ENCODE results near the gene RAP1B.

Gene RAP1B

DNA sequence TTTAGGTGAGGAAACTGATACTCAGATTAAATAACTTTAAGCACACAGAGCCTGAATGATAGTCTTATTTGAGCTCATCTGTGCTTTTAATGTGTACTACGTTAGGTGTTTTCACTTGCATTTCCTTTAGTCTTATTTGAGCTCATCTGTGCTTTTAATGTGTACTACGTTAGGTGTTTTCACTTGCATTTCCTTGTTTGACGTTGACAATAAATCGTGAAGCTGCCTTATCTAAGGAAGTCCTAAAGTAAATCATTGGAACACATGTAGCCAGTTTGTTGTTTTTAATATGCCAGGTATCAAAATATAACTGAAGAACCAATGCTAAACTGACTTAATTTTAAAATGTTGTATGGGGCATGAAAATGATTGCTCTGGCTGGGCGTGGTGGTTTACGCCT lies 2.0 kb downstream of the RAP1B start:
- no peaks in the 10 kb centered on the region for H3K27me3 ChIP-seq (ENCODE audit: control insufficient read depth, insufficient read depth, low read length)
- no peaks in the 10 kb centered on the region for H3K9me3 ChIP-seq (ENCODE audit: control insufficient read depth, low read length)
- H3K4me1 ChIP-seq (ENCODE audit: control insufficient read depth, insufficient read depth, low read length): peaks cover 33% of the 10 kb centered on the region
- H3K36me3 ChIP-seq (ENCODE audit: control insufficient read depth, insufficient read depth, low read length): no peaks in the 10 kb centered on the region
- peak overlapping the region; percentile 79 for H3K4me3 ChIP-seq (ENCODE audit: low read length)
- H3K9ac ChIP-seq (ENCODE audit: low read length): peak overlapping the region; percentile 99

DNA sequence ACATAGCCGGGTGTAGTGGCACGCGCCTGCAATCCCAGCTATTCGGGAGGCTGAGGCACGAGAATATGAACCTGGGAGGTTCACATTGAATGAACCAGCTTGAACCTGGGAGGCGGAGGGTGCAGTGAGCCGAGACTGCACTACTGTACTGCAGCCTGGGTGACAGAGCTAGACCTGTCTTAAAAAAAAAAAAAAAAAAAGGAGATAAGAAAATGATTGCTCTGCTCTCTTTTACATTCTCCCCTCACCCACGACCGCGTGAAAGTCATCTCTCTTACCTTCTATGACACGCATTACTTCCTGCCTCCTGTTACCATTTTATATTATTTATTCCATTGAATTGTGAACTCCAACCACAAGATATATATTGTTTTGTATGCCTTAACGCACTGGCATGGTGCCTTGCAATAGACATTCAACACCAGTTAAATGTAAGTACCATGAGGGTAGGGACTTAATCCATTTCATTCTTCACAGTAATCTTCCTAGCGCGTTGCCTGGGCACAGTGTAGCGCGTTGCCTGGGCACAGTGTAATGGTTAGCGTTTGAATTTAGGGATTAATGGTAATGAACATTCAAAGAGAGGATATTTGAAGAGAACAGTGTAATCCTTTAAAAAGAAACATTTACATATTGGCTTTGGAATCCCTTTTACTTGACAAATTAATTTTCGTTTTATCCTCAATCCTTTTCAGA lies 2.7 kb downstream of the RAP1B start:
- H3K9ac ChIP-seq (ENCODE audit: low read length): no peak overlapping the region
- H3K4me1 ChIP-seq (ENCODE audit: control insufficient read depth, insufficient read depth, low read length): peaks cover 33% of the 10 kb centered on the region
- H3K9me3 ChIP-seq (ENCODE audit: control insufficient read depth, low read length): no peaks in the 10 kb centered on the region
- H3K27me3 ChIP-seq (ENCODE audit: control insufficient read depth, insufficient read depth, low read length): no peaks in the 10 kb centered on the region
- no peak overlapping the region for H3K4me3 ChIP-seq (ENCODE audit: low read length)
- H3K36me3 ChIP-seq (ENCODE audit: control insufficient read depth, insufficient read depth, low read length): no peaks in the 10 kb centered on the region

DNA sequence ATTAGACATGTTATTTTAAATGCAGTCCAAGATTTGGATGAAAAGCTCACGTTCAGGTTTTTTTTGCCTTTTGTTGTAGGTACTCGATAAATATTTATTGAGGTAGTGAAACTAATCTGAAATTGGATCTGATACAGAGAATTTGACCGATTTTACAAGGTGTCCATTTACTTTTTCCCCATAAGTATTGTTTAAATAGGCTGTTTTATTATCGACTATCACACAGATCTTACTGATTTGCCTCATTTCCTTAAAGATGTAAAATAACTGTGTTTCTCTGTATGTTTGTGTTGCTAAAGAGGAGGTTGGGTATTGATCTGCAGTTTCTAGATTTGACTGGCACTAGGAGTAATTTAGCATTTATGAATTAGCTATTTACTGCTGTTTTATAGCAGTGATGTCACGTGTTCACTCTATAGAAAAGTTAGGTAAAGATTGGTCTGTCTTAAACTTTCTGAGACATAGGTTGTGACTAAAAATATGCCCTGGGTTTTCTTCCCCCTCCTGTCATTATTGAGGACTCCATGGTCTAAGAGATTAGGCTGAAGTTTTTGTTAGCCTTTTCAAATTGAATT lies 3.5 kb downstream of the RAP1B start:
- Histone ChIP-seq H3K36me3 (ENCODE audit: control insufficient read depth, insufficient read depth, low read length) (no peaks in the 10 kb centered on the region), H3K27me3 (ENCODE audit: control insufficient read depth, insufficient read depth, low read length) (no peaks in the 10 kb centered on the region), H3K4me3 (ENCODE audit: low read length) (no peak overlapping the region), H3K4me1 (ENCODE audit: control insufficient read depth, insufficient read depth, low read length) (peaks cover 33% of the 10 kb centered on the region), H3K9ac (ENCODE audit: low read length) (no peak overlapping the region), H3K9me3 (ENCODE audit: control insufficient read depth, low read length) (no peaks in the 10 kb centered on the region)

DNA sequence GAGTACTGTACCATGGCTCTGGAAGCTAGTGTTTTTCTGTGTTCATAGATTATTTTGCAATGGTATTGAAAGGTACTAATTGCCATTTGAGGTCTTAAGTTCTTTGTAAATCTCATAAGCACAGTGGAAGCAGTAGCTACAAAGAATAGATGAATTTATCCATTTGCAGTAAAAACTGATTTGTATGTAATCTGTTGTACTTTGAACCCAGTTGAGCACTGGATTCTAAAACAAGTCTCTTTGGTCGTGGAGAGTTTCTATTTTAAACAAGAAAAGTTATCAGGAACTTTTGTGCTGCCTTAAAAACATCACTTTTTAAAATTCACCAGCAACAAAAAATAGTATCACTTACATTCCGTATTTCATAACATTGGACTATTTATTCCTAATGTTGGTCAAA lies 4.1 kb downstream of the RAP1B start:
- H3K36me3 ChIP-seq (ENCODE audit: control insufficient read depth, insufficient read depth, low read length): no peaks in the 10 kb centered on the region
- H3K9me3 ChIP-seq (ENCODE audit: control insufficient read depth, low read length): no peaks in the 10 kb centered on the region
- no peaks in the 10 kb centered on the region for H3K27me3 ChIP-seq (ENCODE audit: control insufficient read depth, insufficient read depth, low read length)
- no peak overlapping the region for H3K9ac ChIP-seq (ENCODE audit: low read length)
- peaks cover 32% of the 10 kb centered on the region for H3K4me1 ChIP-seq (ENCODE audit: control insufficient read depth, insufficient read depth, low read length)
- H3K4me3 ChIP-seq (ENCODE audit: low read length): no peak overlapping the region

DNA sequence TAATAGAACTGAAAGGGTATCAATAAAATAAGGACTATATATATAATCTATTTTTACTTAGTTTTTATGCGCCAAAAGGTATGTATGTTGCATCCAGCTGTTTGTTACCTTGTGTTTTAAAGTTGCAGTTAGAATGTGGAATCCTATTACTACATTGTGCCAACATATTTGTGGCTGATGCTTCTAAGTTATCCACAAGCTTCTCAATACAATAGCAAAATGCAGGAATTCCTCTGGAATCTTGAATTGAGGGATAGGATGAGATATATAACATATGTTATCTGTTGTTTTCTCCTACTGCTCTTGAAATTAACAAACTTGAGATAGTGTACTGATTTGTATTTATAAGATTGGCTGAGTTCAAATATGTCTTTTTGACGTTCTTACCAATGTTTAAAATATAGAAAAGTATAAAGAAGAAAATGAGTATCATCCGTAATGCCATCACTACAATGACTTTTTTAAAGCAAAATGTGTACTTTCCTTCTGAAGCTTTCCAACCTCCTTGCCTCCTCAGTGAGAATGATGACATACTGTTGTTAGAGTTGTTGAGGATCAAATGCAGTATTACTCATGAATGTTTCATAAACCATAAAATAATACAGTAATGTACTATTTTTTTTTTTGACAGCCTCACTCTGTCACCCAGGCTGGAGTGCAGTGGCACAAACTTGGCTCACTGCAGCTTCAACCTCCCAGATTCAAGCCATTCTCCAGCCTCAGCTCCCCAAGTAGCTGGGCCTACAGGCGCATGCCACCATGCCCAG lies 6.6 kb downstream of the RAP1B start:
- Histone ChIP-seq H3K9me3 (ENCODE audit: control insufficient read depth, low read length) (no peaks in the 10 kb centered on the region), H3K4me1 (ENCODE audit: control insufficient read depth, insufficient read depth, low read length) (peaks cover 46% of the 10 kb centered on the region), H3K4me3 (ENCODE audit: low read length) (no peak overlapping the region), H3K36me3 (ENCODE audit: control insufficient read depth, insufficient read depth, low read length) (no peaks in the 10 kb centered on the region), H3K9ac (ENCODE audit: low read length) (no peak overlapping the region), H3K27me3 (ENCODE audit: control insufficient read depth, insufficient read depth, low read length) (no peaks in the 10 kb centered on the region)

DNA sequence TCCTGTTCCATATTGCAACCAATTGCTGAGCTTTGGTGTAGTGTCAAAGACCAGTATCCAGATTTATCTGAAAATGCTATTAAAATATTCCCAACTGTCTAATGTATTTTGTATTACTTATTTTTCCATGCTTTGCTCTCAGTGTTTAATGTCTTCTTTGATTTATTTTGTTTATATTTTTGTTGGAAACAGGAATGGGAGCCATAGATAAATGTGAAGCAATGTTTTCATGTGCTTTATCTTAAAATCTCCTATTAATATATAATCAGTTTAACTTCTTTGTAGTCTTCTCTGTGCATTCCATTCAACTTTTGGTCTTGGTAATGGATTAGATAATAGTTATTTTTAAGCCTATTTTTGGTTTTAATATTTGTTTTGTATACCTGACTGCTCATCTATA lies 8.8 kb downstream of the RAP1B start:
- H3K4me3 ChIP-seq (ENCODE audit: low read length): no peak overlapping the region
- H3K36me3 ChIP-seq (ENCODE audit: control insufficient read depth, insufficient read depth, low read length): no peaks in the 10 kb centered on the region
- H3K9ac ChIP-seq (ENCODE audit: low read length): no peak overlapping the region
- H3K9me3 ChIP-seq (ENCODE audit: control insufficient read depth, low read length): no peaks in the 10 kb centered on the region
- peaks cover 30% of the 10 kb centered on the region for H3K4me1 ChIP-seq (ENCODE audit: control insufficient read depth, insufficient read depth, low read length)
- no peaks in the 10 kb centered on the region for H3K27me3 ChIP-seq (ENCODE audit: control insufficient read depth, insufficient read depth, low read length)

DNA sequence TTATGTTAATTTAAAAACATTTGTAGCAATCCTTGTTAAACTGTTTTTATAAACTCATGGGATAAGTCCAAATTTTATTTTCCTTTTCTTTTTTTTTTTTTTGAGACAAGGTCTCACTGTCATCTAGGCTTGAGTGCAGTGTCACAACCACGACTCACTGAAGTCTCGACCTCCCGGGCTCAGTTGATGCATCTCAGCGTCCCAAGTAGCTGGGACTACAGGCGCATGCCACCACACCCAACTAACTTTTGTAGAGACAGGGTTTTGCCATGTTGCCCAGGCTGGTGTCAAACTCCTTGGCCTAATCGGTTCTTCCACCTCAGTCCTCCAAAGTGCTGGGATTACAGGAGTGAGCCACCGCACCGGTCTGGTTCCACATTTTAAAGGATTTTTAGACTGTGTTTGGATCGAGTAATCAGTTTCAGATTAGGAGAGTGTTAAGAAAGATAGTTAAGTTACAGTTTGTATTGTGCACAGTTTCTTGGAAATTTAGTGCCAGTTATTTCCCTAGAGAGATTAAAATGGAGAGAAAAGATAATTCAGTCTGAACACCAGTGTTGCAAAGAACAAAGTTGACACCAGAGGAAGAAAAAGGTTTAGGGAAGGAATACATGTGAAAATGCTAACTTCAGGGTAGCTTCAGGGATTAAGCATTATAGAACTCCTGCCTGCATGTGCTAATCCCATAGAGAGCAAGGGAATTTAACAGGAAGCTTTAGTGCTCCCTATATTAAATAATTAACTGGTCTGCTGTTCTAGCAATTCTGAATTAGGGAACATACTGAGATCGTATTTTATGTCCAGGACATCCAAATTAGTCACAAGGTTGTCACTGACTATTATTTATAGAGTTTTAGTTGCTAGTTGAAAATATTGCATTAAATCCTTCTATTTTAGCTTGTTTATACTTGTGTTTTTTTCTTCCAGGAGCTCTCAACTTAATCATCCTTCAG lies 10.1 kb downstream of the RAP1B start:
- H3K4me1 ChIP-seq (ENCODE audit: control insufficient read depth, insufficient read depth, low read length): peaks cover 25% of the 10 kb centered on the region
- H3K27me3 ChIP-seq (ENCODE audit: control insufficient read depth, insufficient read depth, low read length): no peaks in the 10 kb centered on the region
- no peak overlapping the region for H3K4me3 ChIP-seq (ENCODE audit: low read length)
- no peak overlapping the region for H3K9ac ChIP-seq (ENCODE audit: low read length)
- H3K36me3 ChIP-seq (ENCODE audit: control insufficient read depth, insufficient read depth, low read length): no peaks in the 10 kb centered on the region
- H3K9me3 ChIP-seq (ENCODE audit: control insufficient read depth, low read length): no peaks in the 10 kb centered on the region

DNA sequence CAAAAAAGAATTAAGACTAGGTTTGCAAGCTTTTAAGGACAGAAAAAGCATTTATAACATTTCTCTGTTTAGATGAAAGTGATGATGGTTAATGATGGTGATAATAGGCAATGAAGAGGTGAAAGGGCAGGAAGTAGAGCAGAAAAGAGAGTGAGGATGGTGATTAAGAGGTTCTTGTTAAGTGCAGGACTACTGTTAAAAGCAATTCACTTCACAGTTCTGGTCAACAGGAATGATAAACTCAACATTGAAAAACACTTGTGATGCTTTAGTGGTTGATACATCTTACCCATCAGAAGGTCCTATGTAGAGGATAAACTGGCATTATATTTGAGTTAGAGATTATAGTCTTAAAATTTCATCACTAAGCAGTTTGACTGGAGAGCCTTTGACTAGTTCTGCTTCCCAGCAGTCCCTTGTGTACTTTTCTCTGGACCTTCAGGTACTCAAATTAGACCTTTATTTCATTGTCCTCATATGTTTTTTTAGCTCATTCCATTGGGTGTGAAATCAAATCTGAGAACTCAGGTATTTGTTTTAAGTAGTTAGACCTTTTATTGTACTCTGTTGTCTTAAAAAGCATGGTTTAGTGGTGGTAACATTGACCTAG lies 10.9 kb downstream of the RAP1B start:
- Histone ChIP-seq H3K9me3 (ENCODE audit: control insufficient read depth, low read length) (no peaks in the 10 kb centered on the region), H3K36me3 (ENCODE audit: control insufficient read depth, insufficient read depth, low read length) (no peaks in the 10 kb centered on the region), H3K9ac (ENCODE audit: low read length) (no peak overlapping the region), H3K27me3 (ENCODE audit: control insufficient read depth, insufficient read depth, low read length) (no peaks in the 10 kb centered on the region), H3K4me1 (ENCODE audit: control insufficient read depth, insufficient read depth, low read length) (peaks cover 24% of the 10 kb centered on the region), H3K4me3 (ENCODE audit: low read length) (no peak overlapping the region)

DNA sequence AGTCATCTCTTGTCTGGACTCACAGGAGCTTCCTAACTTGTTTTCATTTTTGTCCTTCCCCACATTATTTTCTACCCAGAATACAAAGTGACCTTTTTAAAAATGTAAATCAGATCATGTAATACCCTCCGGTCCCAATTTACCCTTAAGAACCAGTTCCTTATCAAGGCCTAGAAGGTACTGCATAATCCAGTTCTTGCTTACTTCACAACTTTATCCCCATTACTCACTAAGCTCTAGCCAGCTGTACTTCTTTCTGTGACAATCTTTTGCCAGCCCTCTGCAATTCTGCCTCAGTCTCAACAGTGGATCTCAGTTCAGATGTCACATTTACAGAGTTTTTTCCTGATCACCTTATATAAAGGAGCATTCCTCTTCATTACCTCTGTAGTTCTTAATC lies 11.6 kb downstream of the RAP1B start:
- no peaks in the 10 kb centered on the region for H3K36me3 ChIP-seq (ENCODE audit: control insufficient read depth, insufficient read depth, low read length)
- H3K4me3 ChIP-seq (ENCODE audit: low read length): no peak overlapping the region
- H3K27me3 ChIP-seq (ENCODE audit: control insufficient read depth, insufficient read depth, low read length): no peaks in the 10 kb centered on the region
- H3K9ac ChIP-seq (ENCODE audit: low read length): no peak overlapping the region
- no peaks in the 10 kb centered on the region for H3K9me3 ChIP-seq (ENCODE audit: control insufficient read depth, low read length)
- peaks cover 20% of the 10 kb centered on the region for H3K4me1 ChIP-seq (ENCODE audit: control insufficient read depth, insufficient read depth, low read length)

DNA sequence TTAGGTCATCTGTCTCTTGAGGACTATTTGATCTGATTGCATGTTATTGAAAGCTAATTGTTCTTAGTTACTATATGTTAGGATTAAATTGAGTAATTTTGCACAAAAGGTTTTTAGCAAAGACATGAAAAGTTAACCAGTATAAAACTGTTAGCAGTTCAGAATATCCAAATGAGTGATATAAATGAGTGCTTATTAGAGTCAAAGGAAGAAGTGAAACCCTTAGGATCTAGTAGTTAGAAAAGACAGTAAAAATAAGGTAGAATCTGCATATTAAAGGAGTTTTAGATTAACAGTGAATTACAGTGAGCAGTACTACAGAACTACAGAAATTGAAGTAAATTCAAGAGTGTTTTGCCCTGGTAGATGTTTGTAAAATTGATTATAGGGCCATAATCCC lies 12.4 kb downstream of the RAP1B start:
- no peaks in the 10 kb centered on the region for H3K36me3 ChIP-seq (ENCODE audit: control insufficient read depth, insufficient read depth, low read length)
- peaks cover 20% of the 10 kb centered on the region for H3K4me1 ChIP-seq (ENCODE audit: control insufficient read depth, insufficient read depth, low read length)
- no peaks in the 10 kb centered on the region for H3K9me3 ChIP-seq (ENCODE audit: control insufficient read depth, low read length)
- no peaks in the 10 kb centered on the region for H3K27me3 ChIP-seq (ENCODE audit: control insufficient read depth, insufficient read depth, low read length)
- H3K9ac ChIP-seq (ENCODE audit: low read length): no peak overlapping the region
- H3K4me3 ChIP-seq (ENCODE audit: low read length): no peak overlapping the region

DNA sequence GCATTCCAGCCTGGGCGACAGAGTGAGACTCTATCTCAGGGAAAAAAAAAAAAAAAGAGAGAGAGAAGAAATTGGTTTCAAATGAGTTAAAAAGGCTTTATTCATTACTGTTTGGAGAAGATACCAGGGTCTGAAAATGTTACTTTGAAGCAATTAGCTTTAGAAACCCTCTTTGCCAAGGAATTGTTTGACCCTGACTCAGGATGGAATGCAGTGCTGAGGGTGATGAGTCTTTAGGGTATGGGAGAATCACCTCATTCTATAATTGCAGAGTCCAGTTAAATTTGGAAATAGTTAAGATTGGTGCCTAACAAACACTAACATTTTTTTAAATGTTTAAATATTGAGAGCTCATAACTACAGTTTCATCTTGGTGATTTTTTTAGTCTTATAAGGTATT lies 13.3 kb downstream of the RAP1B start:
- no peaks in the 10 kb centered on the region for H3K27me3 ChIP-seq (ENCODE audit: control insufficient read depth, insufficient read depth, low read length)
- no peak overlapping the region for H3K9ac ChIP-seq (ENCODE audit: low read length)
- H3K9me3 ChIP-seq (ENCODE audit: control insufficient read depth, low read length): no peaks in the 10 kb centered on the region
- H3K4me3 ChIP-seq (ENCODE audit: low read length): no peak overlapping the region
- H3K4me1 ChIP-seq (ENCODE audit: control insufficient read depth, insufficient read depth, low read length): peaks cover 23% of the 10 kb centered on the region
- no peaks in the 10 kb centered on the region for H3K36me3 ChIP-seq (ENCODE audit: control insufficient read depth, insufficient read depth, low read length)
